ENCODE results near the gene RGS3. TPM values are rescaled to one million over a fixed set of nuclear protein-coding genes. Genes with fewer than 3 reads are reported as not detected.

Gene RGS3
- total RNA-seq, 1 experiment from 2014 or later: 39.4 TPM

GRCh38 chr9:113519426-113520108 lies 56.0 kb downstream of the RGS3 start:
- no peak overlapping the region for H3K4me2 ChIP-seq (ENCODE audit: low read length)
- RAD21 ChIA-PET (ENCODE audit: low non-redundant PET in 1 of 2, low total read pairs in 2 of 2, uncharacterized antibody in 2 of 2, unreplicated experiment in 2 of 2): no interaction called here
- no peaks in the 10 kb centered on the region for H3K79me2 ChIP-seq (ENCODE audit: insufficient read depth, low read length)
- H3K9me3 ChIP-seq (ENCODE audit: control insufficient read depth in 1 of 2, insufficient read depth in 1 of 2, low read depth in 1 of 2, low read length in 2 of 2): no peaks in the 10 kb centered on the region
- no TSS peak for BruUV-seq (replicated peaks)
- POLR2A ChIA-PET: no interaction called here
- H3K9ac ChIP-seq (ENCODE audit: low read length): no peak overlapping the region
- H4K20me1 ChIP-seq (ENCODE audit: insufficient read depth): no peaks in the 10 kb centered on the region
- no peak overlapping the region for H3K4me3 ChIP-seq (replicated peaks in 1 of 2; ENCODE audit: low read depth in 1 of 2, low read length in 2 of 2)
- DNase-seq (ENCODE audit: low read depth, low spot score): no peak
- no peak for ATAC-seq
- H2AFZ ChIP-seq (ENCODE audit: low read depth, low read length, poor library complexity, severe bottlenecking): no peak overlapping the region
- H3K9me2 ChIP-seq (ENCODE audit: insufficient read depth): no peaks in the 10 kb centered on the region
- H3K36me3 ChIP-seq (ENCODE audit: control insufficient read depth in 1 of 2, insufficient read depth in 2 of 2, low read length in 2 of 2): peaks cover 21 to 45% of the 10 kb centered on the region in 2 experiments; a peak in 3 of 4 replicates
- no peaks in the 10 kb centered on the region for H3K27me3 ChIP-seq (ENCODE audit: insufficient read depth, low read length)
- peaks cover 0 to 5% of the 10 kb centered on the region in 2 experiments; a peak in 1 of 4 replicates for H3K4me1 ChIP-seq (ENCODE audit: control insufficient read depth in 1 of 2, insufficient read depth in 2 of 2, low read length in 2 of 2)
- CTCF ChIA-PET: no interaction called here
- intact Hi-C loops (cut with micrococcal nuclease): no loop called here
- H3K27ac ChIP-seq (ENCODE audit: low read depth, low read length): no peak overlapping the region
- TF ChIP-seq CEBPB (IDR thresholded peaks at IDR 0.05; ENCODE audit: low read depth) (no peak), TCF7L2 (IDR thresholded peaks at IDR 0.05; ENCODE audit: borderline replicate concordance, extremely low read depth, insufficient read depth, insufficient read length) (no peak), SP1 (IDR thresholded peaks at IDR 0.05; ENCODE audit: low read depth) (no peak), ELF1 (IDR thresholded peaks at IDR 0.05; ENCODE audit: borderline replicate concordance, low read depth) (no peak), EGR1 (IDR thresholded peaks at IDR 0.05; ENCODE audit: low read depth) (no peak), EZH2phosphoT487 (IDR thresholded peaks at IDR 0.05; ENCODE audit: borderline replicate concordance) (no peak), CTCF (IDR thresholded peaks at IDR 0.05 in 2 of 3, conservative IDR thresholded peaks at IDR 0.05 in 1 of 3; ENCODE audit: borderline replicate concordance in 1 of 3, insufficient read depth in 1 of 3, low read depth in 2 of 3, low read length in 2 of 3) (no peak), POLR2AphosphoS5 (IDR thresholded peaks at IDR 0.05; ENCODE audit: low read depth, low read length) (no peak), EZH2 (IDR thresholded peaks at IDR 0.05) (no peak)
